GM19239 (cell line): Measurements from ENCODE around the gene AMOTL1.

ENCODE experiments used
- DNase-seq: peaks from one replicate; pipeline ENCODE4 v3.0.0; 2011; ENCODE audit warnings: low spot score; ENCODE audit not compliant: insufficient read length
- FAIRE-seq: peaks from 2 replicates; lab custom pipeline; 2011; peaks lifted over from hg19 to GRCh38; lab: Jason Lieb, UNC

The AMOTL1 gene

DNA sequence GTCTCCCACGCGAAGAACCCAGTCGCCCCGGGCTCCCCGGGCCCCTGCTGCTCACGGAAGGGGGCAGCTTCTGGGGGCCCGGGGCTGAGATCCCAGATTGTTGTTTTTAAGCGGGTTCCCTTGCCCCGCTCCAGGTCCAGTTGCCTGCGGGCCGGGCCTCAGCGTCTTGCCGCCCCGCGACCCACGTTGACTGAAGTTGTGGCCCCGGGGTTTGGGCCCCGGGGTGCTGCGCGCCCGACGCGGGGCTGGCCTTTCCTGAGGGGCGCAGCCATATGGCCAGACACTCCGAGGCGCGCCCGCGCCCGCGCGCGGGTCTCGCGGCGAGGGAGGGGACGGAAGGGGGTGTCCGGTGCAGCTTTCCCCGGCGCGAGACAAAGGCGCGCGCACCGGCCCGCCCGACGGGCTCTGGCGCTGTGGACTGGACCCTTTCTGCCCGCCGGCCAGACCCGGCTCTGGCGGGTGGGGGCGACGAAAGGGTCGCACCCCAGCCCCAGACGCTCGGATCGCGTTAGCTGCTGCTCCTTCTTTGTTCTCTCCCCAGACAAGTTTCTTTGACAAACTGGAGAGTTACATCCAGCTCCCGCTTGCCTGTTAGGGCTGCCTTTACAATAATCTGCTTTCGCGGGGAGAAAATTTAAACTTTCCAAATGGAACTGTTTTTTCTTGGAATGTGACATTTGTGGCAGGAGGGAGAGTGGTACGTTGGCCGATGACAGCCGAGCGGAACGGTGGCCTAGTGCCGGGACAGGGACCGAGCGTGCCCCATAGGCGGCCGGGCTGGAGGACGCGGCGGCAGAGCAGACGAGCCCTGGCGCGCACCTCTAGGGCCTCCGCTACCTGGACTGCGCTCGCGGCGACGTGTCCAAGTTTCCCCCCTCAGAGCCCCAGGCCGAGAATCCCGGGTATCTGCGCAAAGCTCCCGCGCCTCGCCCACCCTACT lies 716 bp downstream of the AMOTL1 start:
- FAIRE-seq: no peak

DNA sequence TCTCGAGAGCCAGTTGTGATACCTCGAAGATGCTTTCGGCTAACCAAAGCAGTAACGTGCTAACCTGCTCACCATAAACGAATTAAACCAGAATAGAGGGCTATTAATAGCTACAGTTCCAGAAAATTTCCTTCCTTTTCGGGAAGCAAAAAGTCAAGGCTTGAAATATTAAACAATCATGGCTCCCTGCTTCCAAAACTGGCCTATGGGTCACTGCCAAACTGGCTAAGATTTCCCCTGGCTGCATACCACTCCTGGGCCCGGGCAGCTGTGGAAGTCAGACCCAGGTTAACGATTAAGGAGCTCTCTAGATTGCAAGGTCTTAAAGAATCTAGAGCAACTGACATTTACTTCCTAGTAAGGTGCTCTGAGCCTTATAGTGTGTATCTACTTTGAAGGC lies 1.7 kb downstream of the AMOTL1 start:
- DNase-seq: no peak
- no peak for FAIRE-seq

More for the DNA sequence above, 716 bp downstream of the AMOTL1 start:
- DNase-seq: no peak

DNA sequence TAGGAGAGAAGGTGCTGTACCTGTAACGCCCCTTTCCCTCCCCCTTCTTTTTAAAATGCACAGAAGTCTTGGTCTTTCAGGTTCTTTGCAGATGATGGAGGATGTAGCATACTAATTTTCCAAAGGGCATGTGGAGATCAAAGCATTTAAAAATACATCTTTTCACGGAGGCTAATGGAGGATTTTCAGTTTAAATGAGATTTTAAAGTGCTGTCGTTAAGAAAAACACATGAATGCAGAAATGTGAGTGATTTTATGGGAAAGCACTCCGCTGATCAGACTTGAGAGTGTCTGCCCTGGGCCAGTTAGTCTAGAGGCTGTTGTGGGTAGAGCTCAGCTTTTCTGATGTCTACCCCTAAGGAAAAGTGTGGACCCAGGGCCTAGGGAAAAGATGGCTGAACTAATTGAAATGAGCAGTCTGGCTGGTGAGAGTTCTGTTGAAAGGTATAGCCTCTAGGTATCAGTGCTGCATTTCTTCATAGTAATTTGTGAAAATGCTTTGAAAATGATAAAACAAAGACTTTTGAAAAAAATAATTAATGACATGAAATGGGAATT lies 2.5 kb downstream of the AMOTL1 start:
- FAIRE-seq (no peak), DNase-seq (no peak)

DNA sequence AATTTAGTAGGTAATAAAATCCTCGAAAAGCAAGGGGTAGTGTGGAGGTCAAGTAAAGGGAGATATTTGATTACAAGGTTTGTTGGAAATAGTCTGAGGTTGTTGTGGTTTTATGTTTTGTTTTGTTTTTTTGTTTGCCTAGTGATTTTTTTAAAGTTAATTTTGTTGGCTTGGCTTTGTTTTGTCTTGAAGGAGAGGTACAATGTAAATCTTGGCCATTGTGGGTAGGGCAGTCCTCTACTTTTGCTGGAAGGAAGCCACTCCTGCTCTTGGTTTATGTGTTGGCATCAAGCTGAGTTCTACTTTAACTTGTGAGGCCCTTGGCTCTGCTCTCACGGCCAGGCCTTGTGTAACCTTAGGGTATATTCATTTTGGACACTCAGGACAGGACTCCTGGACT lies 3.2 kb downstream of the AMOTL1 start:
- no peak for FAIRE-seq
- DNase-seq: no peak

DNA sequence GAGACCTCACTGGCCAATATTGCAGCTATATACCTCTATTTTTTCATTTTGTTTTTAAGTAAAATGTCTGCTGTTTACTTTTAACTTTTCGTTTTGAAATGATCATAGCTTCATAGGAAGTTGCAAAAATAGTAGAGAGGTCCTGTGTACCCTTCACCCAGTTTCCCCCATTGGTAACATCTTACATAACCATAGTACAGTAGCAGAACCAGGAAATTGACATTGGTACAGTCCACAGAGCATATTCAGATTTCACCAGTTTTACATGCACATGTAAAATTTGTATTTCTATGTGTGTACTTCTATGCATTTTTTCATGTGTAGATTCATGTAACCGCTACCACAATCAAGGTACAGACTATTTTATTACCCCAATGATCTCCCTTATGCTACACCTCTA lies 3.8 kb downstream of the AMOTL1 start:
- DNase-seq (no peak), FAIRE-seq (no peak)

DNA sequence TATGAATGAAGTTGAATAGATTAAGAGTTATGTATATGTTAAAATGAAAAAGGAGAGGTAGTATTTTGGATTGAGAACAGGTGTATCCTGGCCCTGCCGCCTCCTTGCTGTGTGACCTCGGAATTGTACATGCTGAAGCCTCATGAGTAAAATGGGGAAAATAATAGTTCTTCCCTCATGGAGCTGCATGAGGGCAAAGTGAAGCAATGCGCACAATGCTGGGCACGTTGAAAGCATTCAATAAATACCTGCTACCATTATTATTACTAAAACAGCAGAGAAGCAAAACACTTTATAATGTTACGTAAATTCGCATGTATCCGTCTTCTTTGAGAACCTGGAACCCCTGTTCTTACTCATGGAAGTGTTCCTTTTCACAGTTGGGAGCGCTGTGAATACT lies 5.7 kb downstream of the AMOTL1 start:
- no peak for FAIRE-seq
- no peak for DNase-seq

DNA sequence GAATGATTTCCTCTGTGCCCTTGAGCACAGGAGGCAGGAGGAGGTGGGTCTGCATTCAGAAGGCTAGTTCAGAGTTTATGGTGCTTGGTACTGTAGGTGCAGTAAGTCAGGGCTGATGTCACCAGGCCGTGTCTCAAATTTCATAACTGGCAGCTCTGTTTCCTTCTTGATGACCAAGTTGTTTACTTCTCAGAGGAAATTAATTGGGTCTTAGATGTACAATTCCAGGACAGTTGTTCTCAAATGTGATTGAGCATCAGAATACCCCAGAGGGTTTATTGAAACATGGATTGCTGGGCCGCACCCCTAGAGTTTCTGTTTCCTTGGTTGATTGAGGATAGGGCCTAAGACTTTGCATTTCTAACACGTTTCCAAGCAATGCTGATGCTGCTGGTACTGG lies 6.2 kb downstream of the AMOTL1 start:
- FAIRE-seq: no peak
- no peak for DNase-seq

DNA sequence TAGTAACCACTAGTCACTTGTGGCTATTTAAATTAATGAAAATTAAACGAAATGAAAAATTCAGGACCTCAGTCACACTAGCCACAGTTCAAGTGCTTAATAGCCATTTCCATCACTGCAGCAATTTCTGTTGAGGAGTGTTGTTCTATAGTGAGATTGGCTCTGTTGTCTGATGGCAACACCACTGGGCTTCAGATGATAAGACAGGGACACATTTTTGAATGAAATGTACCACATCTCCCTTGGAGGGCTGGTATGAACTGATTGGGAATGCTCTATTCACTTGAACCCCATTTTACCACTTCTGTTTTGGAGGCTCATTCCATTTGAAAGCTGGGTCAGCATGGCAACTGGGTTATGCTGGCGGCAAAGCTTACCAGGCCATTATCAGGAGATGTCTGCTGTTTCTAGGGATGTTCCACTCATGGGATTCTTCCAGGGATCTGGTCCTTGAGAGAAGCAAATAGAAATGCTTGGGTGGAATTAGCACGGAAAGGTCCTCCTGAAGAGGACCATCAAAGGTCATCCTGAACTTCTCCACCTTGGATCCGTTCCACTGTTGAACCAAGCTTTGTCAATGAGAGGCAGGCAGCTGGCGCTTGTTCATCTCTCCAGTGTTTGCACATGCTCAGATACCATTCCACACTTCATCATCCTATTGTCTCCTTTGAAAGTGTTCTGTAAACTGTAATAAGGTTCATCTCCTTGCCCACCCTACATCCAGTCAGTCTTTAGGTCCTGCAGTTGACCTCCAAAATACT lies 7.6 kb downstream of the AMOTL1 start:
- DNase-seq: no peak
- FAIRE-seq: no peak

DNA sequence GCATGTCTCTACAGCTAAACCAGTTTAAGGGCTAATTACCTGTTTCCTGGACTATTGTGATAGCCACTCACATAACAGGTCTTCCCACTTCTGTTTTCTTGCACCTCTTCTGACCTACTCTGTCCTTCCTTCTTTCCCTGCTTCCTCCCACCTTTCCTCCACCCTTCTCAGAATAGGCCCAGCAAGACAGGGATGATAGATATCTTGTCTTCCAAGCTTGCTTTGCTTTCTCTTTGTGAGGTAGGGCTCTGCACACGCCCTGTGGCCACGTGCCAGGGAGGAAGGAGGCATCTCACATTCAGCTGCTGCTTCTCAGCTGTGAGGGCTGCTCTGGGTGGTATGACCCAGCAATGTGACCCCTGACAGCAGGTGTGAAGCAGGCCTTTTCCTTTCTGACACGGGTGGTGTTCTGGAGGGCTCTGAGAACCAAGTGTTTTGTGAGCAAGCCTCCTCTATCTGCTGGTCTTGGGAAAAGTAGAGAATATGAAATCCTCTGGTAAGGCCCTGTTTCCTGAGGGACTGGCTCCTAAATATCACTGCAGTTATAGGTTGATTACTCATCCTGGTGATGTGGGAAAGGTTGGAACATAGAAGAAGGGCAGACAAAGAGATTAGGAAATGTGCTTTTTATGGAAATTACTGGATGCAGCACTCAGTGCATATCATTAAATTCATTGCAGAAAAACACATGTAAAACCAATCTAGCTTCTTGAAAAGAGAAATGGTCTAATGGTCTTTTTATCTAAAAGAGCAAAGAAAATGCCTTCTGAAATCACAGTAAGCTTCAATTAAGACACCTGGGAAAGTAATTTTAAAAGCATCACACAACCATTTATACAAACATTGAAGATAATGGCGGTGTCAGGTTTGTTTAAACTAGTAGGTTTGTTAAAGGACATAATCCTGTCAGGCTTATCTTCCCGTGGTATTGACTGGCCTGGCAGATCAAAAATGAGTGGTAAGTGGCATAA lies 8.5 kb downstream of the AMOTL1 start:
- no peak for DNase-seq
- FAIRE-seq: no peak

DNA sequence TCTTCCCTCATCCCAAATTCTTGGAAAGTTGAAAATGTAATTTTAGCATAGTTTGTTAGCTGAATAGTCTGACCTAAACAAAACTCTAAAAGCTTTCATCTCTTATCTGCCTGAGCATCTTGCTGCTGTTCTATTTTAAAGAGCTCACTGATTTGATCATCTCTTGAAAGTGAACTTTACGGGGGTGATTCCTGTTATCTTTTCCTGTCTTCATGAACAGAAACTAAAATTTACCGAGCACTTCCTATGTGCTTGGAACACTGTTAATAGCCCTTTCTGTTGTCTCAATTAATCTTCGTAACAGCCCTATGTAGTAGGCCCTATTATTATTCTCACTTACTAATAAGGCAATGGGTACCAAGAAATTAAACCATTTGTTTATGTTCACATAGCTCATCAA lies 12.3 kb downstream of the AMOTL1 start:
- FAIRE-seq: no peak
- DNase-seq: no peak

DNA sequence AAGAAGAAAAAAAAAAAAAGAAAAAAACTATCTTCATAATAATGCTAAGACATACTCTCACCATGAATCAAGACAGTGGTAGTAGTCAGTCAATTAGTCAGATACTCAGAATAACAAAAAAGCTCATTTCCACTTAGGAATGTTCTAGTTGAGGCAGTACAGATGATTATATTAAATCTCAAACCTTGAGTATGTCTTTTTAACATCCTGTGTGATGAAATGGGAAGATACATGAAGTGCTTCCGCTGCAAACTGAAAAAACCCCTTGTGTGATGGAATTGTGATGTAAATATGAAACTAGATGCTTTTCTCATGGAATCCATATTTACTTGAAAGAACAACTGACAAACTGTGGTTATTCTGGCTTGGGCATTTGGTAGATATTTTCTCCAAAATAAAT lies 13.7 kb downstream of the AMOTL1 start:
- FAIRE-seq (no peak), DNase-seq (no peak)

DNA sequence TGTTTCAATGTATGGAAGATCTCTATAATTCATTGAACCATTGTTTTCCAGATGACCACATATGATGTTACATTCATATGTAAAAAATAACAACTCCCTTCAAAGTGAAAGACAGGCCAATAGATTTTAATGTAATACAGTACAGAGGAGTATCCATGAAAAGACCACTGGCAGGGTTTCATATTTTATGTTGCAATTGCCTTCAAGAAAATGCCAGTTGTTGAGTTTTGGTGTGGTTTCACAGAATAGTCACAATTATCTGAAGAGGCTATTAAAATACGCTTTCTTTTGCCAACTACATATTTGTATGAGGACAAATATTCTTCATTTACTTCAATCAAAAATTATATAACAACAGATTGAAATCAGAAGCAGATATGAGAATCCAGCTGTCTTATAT lies 14.3 kb downstream of the AMOTL1 start:
- FAIRE-seq: no peak
- no peak for DNase-seq

DNA sequence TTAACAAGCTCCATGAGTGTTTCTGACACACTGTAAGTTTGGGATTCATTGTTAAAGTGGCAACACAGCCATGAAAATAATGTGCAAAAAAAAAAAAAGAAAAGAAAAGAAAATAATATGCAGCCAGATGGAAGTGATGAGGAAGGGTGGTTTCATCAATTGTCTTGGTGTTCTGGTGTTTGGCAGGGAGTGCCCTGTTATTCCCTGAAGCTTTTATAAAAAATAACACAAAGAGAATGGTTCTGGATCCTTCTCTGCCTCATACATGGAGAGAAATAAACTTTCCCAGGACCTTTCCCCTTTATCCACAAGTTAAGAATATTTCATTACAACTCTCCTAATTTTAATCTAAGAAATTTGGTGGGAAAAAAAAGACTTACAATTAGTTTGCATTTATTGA lies 16.7 kb downstream of the AMOTL1 start:
- no peak for FAIRE-seq

DNA sequence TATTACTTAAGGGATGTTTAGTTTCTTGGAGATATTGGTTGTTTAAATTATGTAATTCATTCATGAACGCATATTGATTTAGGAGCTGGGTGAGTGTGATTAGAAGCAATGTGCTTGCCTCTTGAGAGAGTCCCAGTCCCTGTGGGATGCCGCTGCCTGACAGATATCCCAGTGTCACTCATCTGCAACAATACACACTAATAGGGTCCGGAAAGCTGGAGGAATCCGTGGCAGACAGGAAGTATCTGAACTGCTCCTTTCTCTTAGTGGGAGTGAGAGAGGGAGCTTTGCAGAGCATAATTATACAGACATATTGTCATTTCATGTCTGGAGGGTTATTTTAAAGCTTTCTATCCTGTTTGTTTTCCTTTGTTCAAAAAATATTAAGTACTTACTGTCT lies 17.4 kb downstream of the AMOTL1 start:
- no peak for FAIRE-seq
- no peak for DNase-seq

More for the DNA sequence above, 16.7 kb downstream of the AMOTL1 start:
- no peak for DNase-seq

DNA sequence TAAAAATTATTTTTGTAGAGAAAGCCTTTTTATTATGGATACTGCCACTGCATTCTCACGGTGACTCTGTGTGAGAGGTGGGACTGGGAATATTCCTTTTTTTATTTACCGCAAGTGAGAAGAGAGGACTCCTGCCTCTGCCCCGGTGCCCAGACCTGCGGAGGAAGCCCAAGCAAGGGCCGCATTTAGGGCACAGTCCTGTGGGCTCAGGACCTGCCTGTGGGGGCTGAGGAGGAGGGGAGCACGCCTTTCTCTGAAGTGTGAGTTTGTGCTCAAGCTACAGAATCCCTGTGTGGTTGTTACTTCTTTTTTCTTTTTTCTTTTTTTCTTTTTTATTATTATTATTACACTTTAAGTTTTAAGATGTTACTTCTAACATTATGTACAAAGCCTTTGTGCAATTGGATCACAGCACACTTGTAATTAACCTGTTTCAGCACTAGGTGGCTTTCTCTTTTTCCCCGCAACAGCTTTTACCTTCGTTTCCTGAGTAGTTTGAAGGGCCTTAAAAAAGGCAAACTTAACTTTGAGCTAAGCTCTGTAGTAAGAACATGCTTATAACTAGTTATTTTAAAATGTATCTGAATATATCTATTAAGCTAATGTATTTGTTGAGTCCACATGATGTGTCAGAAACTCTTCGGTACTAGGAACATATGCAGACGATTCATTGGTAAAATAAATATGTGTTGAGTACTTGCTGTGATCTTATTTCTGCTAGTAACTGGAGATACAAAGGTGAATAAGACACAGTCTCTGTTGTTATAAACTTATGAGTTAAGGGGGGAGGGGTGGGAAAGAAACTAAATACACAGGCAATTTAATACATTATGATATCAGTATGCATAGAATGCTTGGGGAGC lies 18.3 kb downstream of the AMOTL1 start:
- DNase-seq (peak; percentile 23), FAIRE-seq (peak; percentile 62)

DNA sequence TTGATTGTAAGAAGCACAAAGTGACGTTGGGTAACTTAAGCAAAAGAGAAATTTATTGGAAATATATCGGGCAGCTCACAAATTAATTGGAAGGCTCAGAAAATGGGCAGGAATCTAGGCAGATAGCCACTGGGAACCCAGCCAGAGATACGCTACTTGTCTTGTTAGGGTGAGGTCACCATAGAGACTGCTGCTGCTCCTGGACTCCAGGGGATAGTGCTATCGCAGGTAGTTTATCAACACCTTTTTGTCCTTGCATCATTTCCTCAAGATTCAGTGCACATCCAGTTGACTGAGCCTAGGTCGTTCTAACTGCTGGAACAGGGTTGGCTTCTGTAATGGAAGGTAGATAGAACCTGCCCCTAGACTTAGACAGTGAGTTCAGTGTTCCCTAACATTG lies 19.6 kb downstream of the AMOTL1 start:
- FAIRE-seq (no peak), DNase-seq (no peak)

DNA sequence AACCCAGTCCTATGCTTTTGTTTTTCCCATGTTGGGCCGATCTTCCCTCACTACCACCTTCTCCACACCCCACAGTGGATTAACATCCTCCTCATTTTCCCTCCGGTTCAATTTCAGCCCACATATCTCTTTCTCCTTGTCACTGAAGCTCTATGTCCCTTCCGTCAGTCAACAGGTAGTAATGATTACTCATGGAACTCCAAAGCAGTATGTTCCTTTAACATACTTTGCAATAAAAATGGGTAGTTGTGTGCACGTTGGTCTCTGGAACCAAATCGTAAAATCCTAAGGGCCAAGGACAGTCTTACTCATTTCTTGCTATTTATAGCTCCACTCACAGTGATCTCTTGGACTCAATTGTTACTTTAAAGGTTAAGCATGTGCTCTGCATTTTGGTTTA lies 20.2 kb downstream of the AMOTL1 start:
- DNase-seq: no peak
- FAIRE-seq: no peak

DNA sequence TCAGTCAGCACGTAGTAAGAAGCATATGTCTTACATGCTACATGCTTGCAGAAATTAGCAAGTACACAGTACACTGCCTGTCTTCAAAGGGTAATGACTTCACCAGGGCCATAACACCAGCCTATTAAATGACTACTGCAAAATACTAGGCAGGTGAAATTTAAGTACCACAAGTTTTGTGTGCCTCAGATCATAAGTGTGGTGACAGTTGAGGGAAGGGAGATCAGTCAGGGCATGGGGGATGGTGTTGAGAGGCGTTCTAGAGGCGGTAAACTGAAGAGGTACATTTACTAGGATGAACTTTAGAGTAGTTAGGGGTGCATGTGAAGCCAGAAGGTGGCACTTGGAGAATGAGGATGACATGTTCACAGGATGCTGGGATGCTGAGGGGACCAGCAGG lies 22.0 kb downstream of the AMOTL1 start:
- no peak for FAIRE-seq
- no peak for DNase-seq

DNA sequence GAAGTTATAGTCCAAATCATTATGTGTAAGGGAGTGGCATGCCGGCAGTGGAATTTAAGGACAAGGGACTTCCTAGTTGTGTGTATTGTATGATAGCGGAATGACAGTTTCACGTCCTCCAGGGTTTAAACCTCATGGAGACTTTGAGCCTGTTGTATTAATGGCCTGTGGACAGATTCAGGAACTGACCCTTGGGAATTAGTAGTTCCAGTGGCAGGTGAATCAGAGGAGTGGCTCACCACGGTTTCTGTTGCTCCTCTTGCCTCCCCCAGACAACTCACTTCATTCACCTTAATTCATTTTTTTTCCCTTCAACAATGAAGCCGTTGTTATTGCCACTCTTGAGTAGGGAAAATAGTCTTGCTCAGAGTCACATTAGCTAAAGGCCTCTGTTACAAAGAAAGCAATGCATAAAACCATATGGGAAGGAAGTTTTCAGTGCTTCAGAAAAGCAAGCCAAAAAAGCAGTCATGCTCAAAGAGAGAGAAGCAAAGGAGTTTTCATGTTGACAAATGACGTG lies 22.6 kb downstream of the AMOTL1 start:
- no peak for FAIRE-seq
- DNase-seq: no peak
